ENCODE data around the gene PSME1.

GRCh38 chr14:24167469-24168114 lies 31.6 kb downstream of the PSME1 start:
- no peak for TF ChIP-seq POLR2A (IDR thresholded peaks at IDR 0.05)
- TF ChIP-seq, protein P1, sequence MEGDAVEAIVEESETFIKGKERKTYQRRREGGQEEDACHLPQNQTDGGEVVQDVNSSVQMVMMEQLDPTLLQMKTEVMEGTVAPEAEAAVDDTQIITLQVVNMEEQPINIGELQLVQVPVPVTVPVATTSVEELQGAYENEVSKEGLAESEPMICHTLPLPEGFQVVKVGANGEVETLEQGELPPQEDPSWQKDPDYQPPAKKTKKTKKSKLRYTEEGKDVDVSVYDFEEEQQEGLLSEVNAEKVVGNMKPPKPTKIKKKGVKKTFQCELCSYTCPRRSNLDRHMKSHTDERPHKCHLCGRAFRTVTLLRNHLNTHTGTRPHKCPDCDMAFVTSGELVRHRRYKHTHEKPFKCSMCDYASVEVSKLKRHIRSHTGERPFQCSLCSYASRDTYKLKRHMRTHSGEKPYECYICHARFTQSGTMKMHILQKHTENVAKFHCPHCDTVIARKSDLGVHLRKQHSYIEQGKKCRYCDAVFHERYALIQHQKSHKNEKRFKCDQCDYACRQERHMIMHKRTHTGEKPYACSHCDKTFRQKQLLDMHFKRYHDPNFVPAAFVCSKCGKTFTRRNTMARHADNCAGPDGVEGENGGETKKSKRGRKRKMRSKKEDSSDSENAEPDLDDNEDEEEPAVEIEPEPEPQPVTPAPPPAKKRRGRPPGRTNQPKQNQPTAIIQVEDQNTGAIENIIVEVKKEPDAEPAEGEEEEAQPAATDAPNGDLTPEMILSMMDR (IDR thresholded peaks at IDR 0.05): no peak
